ENCODE data around the gene UNC13B.

UNC13B gene

GRCh38 chr9:35318741-35319140 lies 156.9 kb downstream of the UNC13B start:
- no peak for TF ChIP-seq EGR1 (IDR thresholded peaks at IDR 0.05)
- TF ChIP-seq REST (IDR thresholded peaks at IDR 0.05; ENCODE audit: low read depth), result no peak
- TF ChIP-seq YY1 (IDR thresholded peaks at IDR 0.05; ENCODE audit: low read depth), result no peak
- no peak for TF ChIP-seq EP300 (IDR thresholded peaks at IDR 0.05; ENCODE audit: borderline replicate concordance)
- TF ChIP-seq TAF1 (IDR thresholded peaks at IDR 0.05; ENCODE audit: low read depth), result no peak
- no peak for TF ChIP-seq CEBPB (IDR thresholded peaks at IDR 0.05)
- no peak for TF ChIP-seq MAX (IDR thresholded peaks at IDR 0.05)
- no peak for TF ChIP-seq TEAD4 (IDR thresholded peaks at IDR 0.05)
- TF ChIP-seq FOXM1 (IDR thresholded peaks at IDR 0.05; ENCODE audit: borderline replicate concordance, low read depth), result no peak
- no peak for TF ChIP-seq TCF12 (IDR thresholded peaks at IDR 0.05; ENCODE audit: low read depth)
- no peak for TF ChIP-seq CREB1 (IDR thresholded peaks at IDR 0.05; ENCODE audit: low read depth)
- no peak for TF ChIP-seq USF1 (IDR thresholded peaks at IDR 0.05)
- TF ChIP-seq NFIC (IDR thresholded peaks at IDR 0.05), result no peak
- TF ChIP-seq ZBTB7A (IDR thresholded peaks at IDR 0.05; ENCODE audit: low read depth), result no peak

GRCh38 chr9:35322075-35322885 lies 160.5 kb downstream of the UNC13B start:
- TF ChIP-seq EP300 (IDR thresholded peaks at IDR 0.05; ENCODE audit: borderline replicate concordance) (no peak), ZBTB7A (IDR thresholded peaks at IDR 0.05; ENCODE audit: low read depth) (no peak), TAF1 (IDR thresholded peaks at IDR 0.05; ENCODE audit: low read depth) (no peak), TEAD4 (IDR thresholded peaks at IDR 0.05) (no peak), NFIC (IDR thresholded peaks at IDR 0.05) (no peak), TCF12 (IDR thresholded peaks at IDR 0.05; ENCODE audit: low read depth) (no peak), CEBPB (IDR thresholded peaks at IDR 0.05) (no peak), USF1 (IDR thresholded peaks at IDR 0.05) (no peak), CREB1 (IDR thresholded peaks at IDR 0.05; ENCODE audit: low read depth) (no peak), EGR1 (IDR thresholded peaks at IDR 0.05) (no peak), MAX (IDR thresholded peaks at IDR 0.05) (no peak), YY1 (IDR thresholded peaks at IDR 0.05; ENCODE audit: low read depth) (no peak), REST (IDR thresholded peaks at IDR 0.05; ENCODE audit: low read depth) (no peak), FOXM1 (IDR thresholded peaks at IDR 0.05; ENCODE audit: borderline replicate concordance, low read depth) (no peak), RAD21 (IDR thresholded peaks at IDR 0.05; ENCODE audit: low read depth) (no peak)

GRCh38 chr9:35324966-35325365 lies 163.2 kb downstream of the UNC13B start:
- TF ChIP-seq NFIC (IDR thresholded peaks at IDR 0.05) (no peak), TEAD4 (IDR thresholded peaks at IDR 0.05) (no peak), CREB1 (IDR thresholded peaks at IDR 0.05; ENCODE audit: low read depth) (no peak), REST (IDR thresholded peaks at IDR 0.05; ENCODE audit: low read depth) (no peak), CEBPB (IDR thresholded peaks at IDR 0.05) (no peak), ZBTB7A (IDR thresholded peaks at IDR 0.05; ENCODE audit: low read depth) (no peak), FOXM1 (IDR thresholded peaks at IDR 0.05; ENCODE audit: borderline replicate concordance, low read depth) (no peak), RAD21 (IDR thresholded peaks at IDR 0.05; ENCODE audit: low read depth) (no peak), YY1 (IDR thresholded peaks at IDR 0.05; ENCODE audit: low read depth) (no peak), TCF12 (IDR thresholded peaks at IDR 0.05; ENCODE audit: low read depth) (no peak), EP300 (IDR thresholded peaks at IDR 0.05; ENCODE audit: borderline replicate concordance) (no peak), MAX (IDR thresholded peaks at IDR 0.05) (no peak), EGR1 (IDR thresholded peaks at IDR 0.05) (no peak), USF1 (IDR thresholded peaks at IDR 0.05) (no peak), TAF1 (IDR thresholded peaks at IDR 0.05; ENCODE audit: low read depth) (no peak)
